DMS 273 (cell line): ENCODE data around the gene ZP3.
"Not testable (repeated sequence)": the region's sequence is repeated elsewhere in the genome, so short reads cannot be mapped to it uniquely, and the experiment has no call there.

Experiments used
- DNase-seq: peaks from one replicate; lab custom pipeline; 2025; ENCODE audit not compliant: unreplicated experiment; lab: John Stamatoyannopoulos, UW

ZP3 gene

GRCh38 chr7:76424413-76425111, at the start of gene ZP3:
ZP3 (plus strand) TSS chr7:76424950; CDS start chr7:76424965, 15 bp downstream.
- DNase-seq = peak; percentile 47

DNA sequence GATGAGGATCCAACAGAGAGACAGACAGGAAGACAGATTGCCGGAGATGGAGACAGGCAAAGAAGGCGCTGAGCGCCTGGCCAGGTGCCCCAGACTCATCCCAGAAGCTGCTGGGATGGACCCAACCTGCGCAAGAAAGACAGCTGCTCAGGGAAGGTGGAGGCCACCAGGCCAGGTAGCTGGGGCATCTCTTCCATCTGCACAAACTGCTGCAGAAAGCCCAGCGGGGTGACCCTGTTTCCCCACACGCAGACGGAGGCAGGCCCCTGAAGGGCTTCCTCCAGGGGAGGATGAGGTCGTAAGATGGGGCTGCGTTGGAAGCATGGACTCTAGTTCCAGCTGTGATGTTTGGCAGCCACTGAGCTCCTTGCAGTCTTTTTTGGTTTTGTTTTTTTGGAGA, 49.5 kb upstream of the ZP3 start:
- DNase-seq = no peak

DNA sequence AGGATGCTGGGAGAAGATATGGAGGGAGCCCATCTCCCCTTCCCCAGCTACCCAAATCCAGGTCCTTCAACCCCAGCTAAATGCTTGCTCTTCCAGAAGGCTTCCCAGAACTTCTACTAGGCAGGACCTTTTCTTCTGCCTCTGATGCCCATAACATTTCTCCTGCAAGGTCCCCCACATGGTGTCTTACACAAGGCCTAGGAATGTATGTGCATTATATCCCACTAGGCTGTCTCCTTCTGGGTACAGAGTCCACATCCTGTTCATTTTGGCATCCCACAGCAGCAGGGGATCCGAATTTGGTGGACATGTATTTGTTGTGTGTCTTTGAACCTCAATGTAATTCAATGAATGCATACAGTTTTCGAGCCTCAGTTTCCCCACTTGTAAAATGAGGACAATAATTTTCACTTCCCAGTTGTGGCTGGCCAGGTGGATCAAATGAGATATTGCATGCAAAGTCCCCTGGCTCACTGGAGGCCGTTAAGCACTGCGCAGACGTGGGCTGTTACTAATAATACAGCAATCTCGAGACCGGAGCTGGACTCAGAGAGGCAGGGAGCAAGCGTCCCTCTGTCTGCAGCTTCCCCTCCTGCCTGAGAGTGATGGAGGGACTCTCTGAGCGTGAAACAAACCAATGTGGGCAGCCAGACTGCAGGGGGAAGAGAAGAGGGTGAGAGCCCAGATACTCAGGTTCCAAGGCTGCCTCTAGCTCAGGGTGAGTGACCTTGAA, 47.4 kb upstream of the ZP3 start:
- DNase-seq = peak; percentile 47

DNA sequence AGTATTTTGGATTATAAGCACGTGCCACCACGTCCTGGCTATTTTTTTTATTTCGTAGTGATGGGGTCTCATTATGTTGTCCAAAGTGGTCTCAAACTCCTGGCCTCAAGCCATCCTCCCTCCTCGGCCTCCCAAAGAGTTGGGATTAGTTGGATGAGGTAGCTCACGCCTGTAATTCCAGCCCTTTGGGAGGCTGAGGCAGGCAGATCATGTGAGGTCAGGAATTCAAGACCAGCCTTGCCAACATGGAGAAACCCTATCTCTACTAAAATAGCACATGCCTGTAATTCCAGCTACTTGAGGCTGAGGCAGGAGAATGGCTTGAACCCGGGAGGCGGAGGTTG, 44.2 kb upstream of the ZP3 start:
- no peak for DNase-seq

GRCh38 chr7:76381814-76382213, 42.9 kb upstream of the ZP3 start:
- no peak for DNase-seq

GRCh38 chr7:76383089-76383944, 41.4 kb upstream of the ZP3 start:
- DNase-seq = peak; percentile 79

GRCh38 chr7:76386691-76387260, 38.0 kb upstream of the ZP3 start:
- no peak for DNase-seq

DNA sequence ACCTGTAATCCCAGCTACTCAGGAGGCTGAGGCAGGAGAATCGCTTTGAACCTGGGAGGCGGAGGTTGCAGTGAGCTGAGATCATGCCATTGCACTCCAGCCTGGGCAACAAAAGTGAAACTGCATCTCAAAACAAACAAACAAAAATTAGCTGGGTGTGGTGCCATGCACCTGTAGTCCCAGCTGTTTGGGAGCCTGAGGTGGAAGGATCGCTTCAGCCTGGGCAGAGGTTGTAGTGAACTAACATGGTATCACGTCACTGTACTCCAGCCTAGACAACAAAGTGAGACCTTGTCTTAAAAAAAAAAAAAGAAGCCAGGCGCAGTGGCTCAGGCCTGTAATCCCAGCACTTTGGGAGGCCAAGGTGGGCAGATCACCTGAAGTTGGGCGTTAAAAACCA, 37.0 kb upstream of the ZP3 start:
- DNase-seq = not testable (repeated sequence)

GRCh38 chr7:76390092-76390491, 34.7 kb upstream of the ZP3 start:
- DNase-seq = no peak

DNA sequence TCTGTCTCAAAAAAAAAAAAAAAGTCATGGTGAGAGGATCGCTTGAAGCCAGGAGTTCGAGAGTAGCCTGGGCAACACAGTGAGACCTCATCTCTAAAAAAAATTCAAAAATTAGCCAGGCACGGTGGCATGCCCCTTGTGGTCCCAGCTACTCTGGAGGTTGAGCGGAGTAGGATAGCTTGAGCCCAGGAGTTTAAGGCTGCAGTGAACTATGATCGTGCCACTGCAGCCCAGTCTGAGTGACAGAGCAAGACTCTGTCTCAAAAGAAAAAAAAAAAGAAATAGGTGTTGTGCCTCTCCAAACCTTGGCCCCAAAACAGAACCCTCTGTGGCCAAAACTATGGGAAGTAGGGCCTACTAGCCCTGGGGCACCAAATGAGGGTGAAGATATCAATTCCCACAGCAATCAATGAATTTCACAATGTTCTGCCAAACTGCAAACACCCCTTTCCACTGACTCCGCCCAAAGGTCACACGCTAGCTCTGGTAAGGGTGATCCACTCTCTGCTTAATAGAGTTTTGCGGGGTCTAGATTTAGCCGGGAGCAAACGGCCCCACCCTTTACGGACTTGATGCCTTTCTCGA, 32.1 kb upstream of the ZP3 start:
- DNase-seq = no peak

GRCh38 chr7:76393116-76394031, 31.4 kb upstream of the ZP3 start:
- peak; percentile 98 for DNase-seq

DNA sequence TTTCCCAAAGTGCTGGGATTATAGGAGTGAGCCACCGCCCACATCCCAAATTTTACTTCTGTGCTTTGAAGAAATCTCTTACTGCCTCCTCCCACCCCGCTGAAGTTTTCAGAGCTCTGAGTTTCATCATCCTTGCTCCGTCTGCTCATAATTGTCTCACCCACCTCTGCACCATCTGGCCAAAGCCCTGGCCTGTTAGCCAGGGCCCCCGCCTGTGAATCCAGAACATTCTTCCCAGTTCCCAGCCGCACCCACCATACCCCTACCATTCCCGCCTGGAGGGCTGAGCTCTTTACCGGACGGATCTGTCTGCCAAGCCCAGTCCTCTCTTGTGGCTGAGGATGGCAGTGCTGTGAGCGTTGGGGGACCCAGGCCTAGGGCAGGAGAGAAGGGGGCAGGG, 29.8 kb upstream of the ZP3 start:
- peak; percentile 97 for DNase-seq

DNA sequence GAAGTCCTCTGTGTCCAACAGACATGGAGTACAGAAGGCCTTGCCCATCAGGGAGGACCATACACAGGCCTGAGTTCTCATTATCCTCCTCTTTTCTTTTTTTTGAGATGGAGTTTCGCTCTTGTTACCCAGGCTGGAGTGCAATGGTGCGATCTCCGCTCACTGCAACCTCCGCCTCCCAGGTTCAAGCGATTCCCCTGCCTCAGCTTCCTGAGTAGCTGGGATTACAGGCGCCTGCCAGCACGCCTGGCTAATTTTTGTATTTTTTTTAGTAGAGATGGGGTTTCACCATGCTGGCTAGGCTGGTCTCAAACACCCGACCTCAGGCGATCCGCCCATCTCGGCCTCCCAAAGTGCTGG, 29.2 kb upstream of the ZP3 start:
- not testable (repeated sequence) for DNase-seq

GRCh38 chr7:76395965-76396726, 28.6 kb upstream of the ZP3 start:
- DNase-seq = peak; percentile 99

DNA sequence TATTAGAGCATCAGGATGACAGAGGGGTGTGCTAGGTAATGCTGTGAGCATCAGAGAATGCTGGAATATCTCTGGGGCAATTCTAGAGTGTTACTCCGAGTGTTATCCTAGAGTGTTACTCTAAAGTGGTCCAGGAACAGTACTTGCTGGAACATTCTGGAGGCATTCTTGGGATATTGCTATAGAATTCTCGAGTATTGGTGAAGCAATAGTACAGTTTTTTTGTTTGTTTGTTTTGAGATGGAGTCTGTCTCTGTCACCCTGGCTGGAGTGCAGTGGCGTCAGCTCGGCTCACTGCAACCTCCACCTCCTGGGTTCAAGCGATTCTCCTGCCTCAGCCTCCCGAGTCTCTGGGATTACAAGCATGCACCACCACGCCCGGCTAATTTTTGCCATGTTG, 27.9 kb upstream of the ZP3 start:
- DNase-seq = no peak

- peak; percentile 88 for DNase-seq
Observed at GRCh38 chr7:76397409-76398183, 27.2 kb upstream of the ZP3 start.

GRCh38 chr7:76400248-76400647, 24.5 kb upstream of the ZP3 start:
- no peak for DNase-seq

- DNase-seq = not testable (repeated sequence)
Observed at GRCh38 chr7:76403097-76403496, 21.7 kb upstream of the ZP3 start.
